GM06990 (cell line): ENCODE data around the gene PWP1.
A peak's percentile ranks its signal among the peaks of the same experiment; 100 is the strongest.
"Not testable (repeated sequence)": the region's sequence is repeated elsewhere in the genome, so short reads cannot be mapped to it uniquely, and the experiment has no call there.

Experiments
- DNase-seq: peaks from one replicate; pipeline ENCODE4 v3.0.0-alpha.2; 2011; ENCODE audit not compliant: insufficient read length; ENCODE audit errors: extremely low read depth
- H3K27me3 ChIP-seq: replicated peaks from 2 replicates; pipeline ENCODE4 v1.6.0; 2011; ENCODE audit warnings: low read length; ENCODE audit not compliant: control insufficient read depth, insufficient read depth
- H3K36me3 ChIP-seq: 2 replicates; pipeline ENCODE4 v1.5.1; 2011; ENCODE audit warnings: low read length; ENCODE audit not compliant: control insufficient read depth, insufficient read depth
- H3K4me3 ChIP-seq: replicated peaks from 2 replicates; pipeline ENCODE4 v1.5.1; 2011; ENCODE audit warnings: low read depth, mild to moderate bottlenecking, control low read depth, low read length
- TF ChIP-seq, protein P1 (sequence below): IDR thresholded peaks from 2 replicates; pipeline ENCODE4 v1.5.1; 2011; ENCODE audit warnings: low read length, control low read depth, mild to moderate bottlenecking, inconsistent platforms; ENCODE audit not compliant: insufficient read depth, poor library complexity, severe bottlenecking

The PWP1 gene

DNA sequence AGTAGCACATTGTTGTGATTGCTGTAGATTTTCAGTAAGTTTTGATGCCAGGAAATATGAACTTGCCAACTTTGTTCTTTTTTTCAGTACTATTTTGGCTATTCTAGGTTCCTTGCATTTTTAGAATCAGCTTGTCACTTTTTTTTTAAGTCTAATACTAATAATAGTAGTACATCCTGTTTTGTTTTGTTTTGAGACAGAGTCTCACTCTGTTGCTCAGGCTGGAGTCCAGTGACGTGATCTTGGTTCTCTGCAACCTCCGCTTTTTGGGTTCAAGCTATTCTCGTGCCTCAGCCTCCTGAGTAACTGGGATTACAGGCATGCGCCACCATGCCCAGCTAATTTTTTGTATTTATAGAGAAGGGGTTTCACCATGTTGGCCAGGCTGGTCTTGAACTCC, 16.5 kb downstream of the PWP1 start:
- TF ChIP-seq, protein P1, sequence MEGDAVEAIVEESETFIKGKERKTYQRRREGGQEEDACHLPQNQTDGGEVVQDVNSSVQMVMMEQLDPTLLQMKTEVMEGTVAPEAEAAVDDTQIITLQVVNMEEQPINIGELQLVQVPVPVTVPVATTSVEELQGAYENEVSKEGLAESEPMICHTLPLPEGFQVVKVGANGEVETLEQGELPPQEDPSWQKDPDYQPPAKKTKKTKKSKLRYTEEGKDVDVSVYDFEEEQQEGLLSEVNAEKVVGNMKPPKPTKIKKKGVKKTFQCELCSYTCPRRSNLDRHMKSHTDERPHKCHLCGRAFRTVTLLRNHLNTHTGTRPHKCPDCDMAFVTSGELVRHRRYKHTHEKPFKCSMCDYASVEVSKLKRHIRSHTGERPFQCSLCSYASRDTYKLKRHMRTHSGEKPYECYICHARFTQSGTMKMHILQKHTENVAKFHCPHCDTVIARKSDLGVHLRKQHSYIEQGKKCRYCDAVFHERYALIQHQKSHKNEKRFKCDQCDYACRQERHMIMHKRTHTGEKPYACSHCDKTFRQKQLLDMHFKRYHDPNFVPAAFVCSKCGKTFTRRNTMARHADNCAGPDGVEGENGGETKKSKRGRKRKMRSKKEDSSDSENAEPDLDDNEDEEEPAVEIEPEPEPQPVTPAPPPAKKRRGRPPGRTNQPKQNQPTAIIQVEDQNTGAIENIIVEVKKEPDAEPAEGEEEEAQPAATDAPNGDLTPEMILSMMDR: no peak
- H3K4me3 ChIP-seq: no peak overlapping the region
- peaks cover 13% of the 10 kb centered on the region for H3K36me3 ChIP-seq
- H3K27me3 ChIP-seq: no peaks in the 10 kb centered on the region
- DNase-seq: peak; percentile 20

DNA sequence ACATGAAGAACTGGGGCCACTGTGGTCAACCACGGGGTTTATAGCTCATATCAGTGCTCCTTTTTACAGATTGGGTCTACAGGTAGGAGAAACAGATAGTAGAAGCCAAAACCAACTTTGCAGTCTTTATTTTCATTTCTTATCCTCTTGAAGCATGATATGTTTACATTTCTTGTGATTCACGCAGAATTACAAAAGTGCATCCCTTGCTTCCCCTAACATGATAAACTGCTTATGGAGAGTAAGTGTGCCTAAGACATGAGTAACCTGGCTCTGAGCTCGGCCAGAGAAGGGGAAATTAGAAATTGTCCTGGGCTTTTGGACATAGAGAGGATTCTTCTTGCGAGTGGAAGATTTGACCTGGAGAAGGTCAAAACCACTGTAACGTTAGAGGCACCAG, 18.4 kb downstream of the PWP1 start:
- no peak for DNase-seq
- Histone ChIP-seq H3K27me3 (no peaks in the 10 kb centered on the region), H3K4me3 (no peak overlapping the region), H3K36me3 (peaks cover 12% of the 10 kb centered on the region)
- TF ChIP-seq, protein P1: no peak

DNA sequence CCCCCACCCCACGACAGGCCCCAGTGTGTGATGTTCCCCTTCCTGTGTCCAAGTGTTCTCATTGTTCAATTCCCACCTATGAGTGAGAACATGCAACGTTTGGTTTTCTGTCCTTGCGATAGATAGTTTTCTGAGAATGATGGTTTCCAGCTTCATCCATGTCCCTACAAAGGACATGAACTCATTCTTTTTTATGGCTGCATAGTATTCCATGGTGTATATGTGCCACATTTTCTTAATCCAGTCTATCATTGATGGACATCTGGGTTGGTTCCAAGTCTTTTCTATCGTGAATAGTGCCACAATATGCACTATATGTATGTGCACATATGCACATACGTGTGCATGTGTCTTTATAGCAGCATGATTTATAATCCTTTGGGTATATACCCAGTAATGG, 19.9 kb downstream of the PWP1 start:
- DNase-seq, H3K4me3 ChIP-seq, H3K27me3 ChIP-seq, H3K36me3 ChIP-seq: not testable (repeated sequence)

DNA sequence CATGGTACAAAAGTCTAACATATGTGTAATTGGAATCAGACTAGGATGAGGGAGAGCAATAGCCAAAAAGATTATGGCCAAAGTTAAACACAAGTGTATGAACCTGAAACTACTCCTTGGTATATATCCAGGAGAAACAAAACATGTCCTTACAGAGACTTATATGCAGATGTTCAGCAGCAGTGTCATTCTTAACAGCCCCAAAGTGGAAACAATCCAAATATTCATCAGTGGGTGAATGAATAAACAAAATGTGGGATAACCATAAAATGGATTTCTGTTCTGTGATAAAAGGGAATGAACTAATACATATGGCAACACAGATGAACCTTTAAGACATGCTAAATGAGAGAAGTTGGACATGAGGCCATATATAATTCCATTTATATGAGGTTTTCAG, 30.2 kb downstream of the PWP1 start:
- peaks cover 8% of the 10 kb centered on the region for H3K36me3 ChIP-seq
- H3K4me3 ChIP-seq: no peak overlapping the region
- TF ChIP-seq, protein P1: no peak
- no peaks in the 10 kb centered on the region for H3K27me3 ChIP-seq
- no peak for DNase-seq

DNA sequence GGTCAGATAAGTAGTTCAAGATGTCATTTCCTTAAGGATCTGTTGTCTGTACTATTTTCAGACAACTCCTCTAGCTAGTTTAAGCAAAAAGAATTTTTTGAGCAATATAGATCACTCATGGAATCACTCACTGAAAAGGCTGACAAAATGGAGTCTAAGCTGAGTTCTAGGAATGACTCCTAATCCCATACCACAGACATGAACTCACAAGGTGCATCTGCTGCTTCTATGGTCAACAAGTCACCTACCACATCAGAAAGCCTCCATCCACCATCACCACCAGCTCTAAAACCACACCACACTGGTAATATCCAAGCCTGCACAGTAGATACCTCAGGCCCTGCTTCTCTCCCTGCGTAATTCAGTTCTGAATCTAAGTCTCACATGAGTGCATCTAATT, 33.0 kb downstream of the PWP1 start:
- Histone ChIP-seq H3K27me3 (no peaks in the 10 kb centered on the region), H3K36me3 (peaks cover 3% of the 10 kb centered on the region), H3K4me3 (no peak overlapping the region)
- TF ChIP-seq, protein P1: no peak
- no peak for DNase-seq

DNA sequence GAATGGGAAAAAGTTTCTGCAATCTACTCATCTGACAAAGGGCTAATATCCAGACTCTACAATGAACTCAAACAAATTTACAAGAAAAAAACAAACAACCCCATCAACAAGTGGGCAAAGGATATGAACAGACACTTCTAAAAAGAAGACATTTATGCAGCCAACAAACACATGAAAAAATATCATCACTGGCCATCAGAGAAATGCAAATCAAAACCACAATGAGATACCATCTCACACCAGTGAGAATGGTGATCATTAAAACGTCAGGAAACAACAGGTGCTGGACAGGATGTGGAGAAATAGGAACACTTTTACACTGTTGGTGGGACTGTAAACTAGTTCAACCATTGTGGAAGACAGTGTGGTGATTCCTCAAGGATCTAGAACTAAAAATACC, 41.7 kb downstream of the PWP1 start:
- not testable (repeated sequence) for H3K4me3 ChIP-seq, H3K27me3 ChIP-seq, DNase-seq, H3K36me3 ChIP-seq

DNA sequence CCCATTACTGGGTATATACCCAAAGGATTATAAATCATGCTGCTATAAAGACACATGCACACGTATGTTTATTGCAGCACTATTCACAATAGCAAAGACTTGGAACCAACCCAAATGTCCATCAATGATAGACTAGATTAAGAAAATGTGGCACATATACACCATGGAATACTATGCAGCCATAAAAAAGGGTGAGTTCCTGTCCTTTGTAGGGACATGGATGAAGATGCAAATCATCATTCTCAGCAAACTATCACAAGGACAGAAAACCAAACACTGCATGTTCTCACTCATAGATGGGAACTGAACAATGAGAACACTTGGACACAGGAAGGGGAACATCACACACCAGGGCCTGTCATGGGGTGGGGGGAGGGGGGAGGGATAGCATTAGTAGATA, 42.1 kb downstream of the PWP1 start:
- not testable (repeated sequence) for H3K27me3 ChIP-seq, DNase-seq

More for the DNA sequence above, 42.1 kb downstream of the PWP1 start:
- H3K4me3 ChIP-seq, H3K36me3 ChIP-seq: not testable (repeated sequence)
